ENCODE data around the gene CDCA7L.

- TF ChIP-seq, protein P1, sequence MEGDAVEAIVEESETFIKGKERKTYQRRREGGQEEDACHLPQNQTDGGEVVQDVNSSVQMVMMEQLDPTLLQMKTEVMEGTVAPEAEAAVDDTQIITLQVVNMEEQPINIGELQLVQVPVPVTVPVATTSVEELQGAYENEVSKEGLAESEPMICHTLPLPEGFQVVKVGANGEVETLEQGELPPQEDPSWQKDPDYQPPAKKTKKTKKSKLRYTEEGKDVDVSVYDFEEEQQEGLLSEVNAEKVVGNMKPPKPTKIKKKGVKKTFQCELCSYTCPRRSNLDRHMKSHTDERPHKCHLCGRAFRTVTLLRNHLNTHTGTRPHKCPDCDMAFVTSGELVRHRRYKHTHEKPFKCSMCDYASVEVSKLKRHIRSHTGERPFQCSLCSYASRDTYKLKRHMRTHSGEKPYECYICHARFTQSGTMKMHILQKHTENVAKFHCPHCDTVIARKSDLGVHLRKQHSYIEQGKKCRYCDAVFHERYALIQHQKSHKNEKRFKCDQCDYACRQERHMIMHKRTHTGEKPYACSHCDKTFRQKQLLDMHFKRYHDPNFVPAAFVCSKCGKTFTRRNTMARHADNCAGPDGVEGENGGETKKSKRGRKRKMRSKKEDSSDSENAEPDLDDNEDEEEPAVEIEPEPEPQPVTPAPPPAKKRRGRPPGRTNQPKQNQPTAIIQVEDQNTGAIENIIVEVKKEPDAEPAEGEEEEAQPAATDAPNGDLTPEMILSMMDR (IDR thresholded peaks at IDR 0.05) = no peak
- no peak for TF ChIP-seq POLR2AphosphoS5 (IDR thresholded peaks at IDR 0.05)
- TF ChIP-seq POLR2A (IDR thresholded peaks at IDR 0.05) = no peak
Measured at GRCh38 chr7:21927693-21928092, 18.0 kb downstream of the CDCA7L start.
